AG04449 (cell line): ENCODE measurements around the gene PAXIP1.

Experiments
- CTCF ChIA-PET: fragments of 350-600 bp; formaldehyde crosslinking; extraction: SDS; loops from one replicate; lab custom pipeline; 2021; ENCODE audit warnings: antibody characterized with exemption; lab: Yijun Ruan, JAX
- POLR2A ChIA-PET: fragments of 400-600, 350-600 bp; formaldehyde crosslinking; extraction: SDS; loops from one replicate; lab custom pipeline; 2020; ENCODE audit warnings: antibody characterized with exemption, inconsistent platforms; lab: Yijun Ruan, JAX
- DNase-seq: peaks from one replicate; pipeline ENCODE4 v3.0.0-alpha.2; 2010; ENCODE audit warnings: low read depth, low spot score
- H3K4me3 ChIP-seq: 2 replicates; pipeline ENCODE4 v1.5.1; 2011; ENCODE audit warnings: low read depth, mild to moderate bottlenecking, control low read depth, low read length
- TF ChIP-seq, protein P1 (sequence below): IDR thresholded peaks from one replicate; pipeline ENCODE4 v1.5.1; 2011; ENCODE audit warnings: mild to moderate bottlenecking, moderate library complexity, low read length, control low read depth, inconsistent platforms; ENCODE audit not compliant: insufficient read depth; ENCODE audit errors: missing control alignments

PAXIP1 gene

GRCh38 chr7:154977250-154977649, 25.7 kb downstream of the PAXIP1 start:
- ChIA-PET CTCF (interaction anchor here (1.0 to 1.4 kb wide), 5 partner anchors 24 to 368 kb away, joined by 3 to 4 read pairs (median 4); no protein-coding TSS in a partner anchor), POLR2A (no interaction called here)
- DNase-seq, result no peak
- TF ChIP-seq, protein P1, sequence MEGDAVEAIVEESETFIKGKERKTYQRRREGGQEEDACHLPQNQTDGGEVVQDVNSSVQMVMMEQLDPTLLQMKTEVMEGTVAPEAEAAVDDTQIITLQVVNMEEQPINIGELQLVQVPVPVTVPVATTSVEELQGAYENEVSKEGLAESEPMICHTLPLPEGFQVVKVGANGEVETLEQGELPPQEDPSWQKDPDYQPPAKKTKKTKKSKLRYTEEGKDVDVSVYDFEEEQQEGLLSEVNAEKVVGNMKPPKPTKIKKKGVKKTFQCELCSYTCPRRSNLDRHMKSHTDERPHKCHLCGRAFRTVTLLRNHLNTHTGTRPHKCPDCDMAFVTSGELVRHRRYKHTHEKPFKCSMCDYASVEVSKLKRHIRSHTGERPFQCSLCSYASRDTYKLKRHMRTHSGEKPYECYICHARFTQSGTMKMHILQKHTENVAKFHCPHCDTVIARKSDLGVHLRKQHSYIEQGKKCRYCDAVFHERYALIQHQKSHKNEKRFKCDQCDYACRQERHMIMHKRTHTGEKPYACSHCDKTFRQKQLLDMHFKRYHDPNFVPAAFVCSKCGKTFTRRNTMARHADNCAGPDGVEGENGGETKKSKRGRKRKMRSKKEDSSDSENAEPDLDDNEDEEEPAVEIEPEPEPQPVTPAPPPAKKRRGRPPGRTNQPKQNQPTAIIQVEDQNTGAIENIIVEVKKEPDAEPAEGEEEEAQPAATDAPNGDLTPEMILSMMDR, result no peak
- H3K4me3 ChIP-seq, result no peak overlapping the region

DNA sequence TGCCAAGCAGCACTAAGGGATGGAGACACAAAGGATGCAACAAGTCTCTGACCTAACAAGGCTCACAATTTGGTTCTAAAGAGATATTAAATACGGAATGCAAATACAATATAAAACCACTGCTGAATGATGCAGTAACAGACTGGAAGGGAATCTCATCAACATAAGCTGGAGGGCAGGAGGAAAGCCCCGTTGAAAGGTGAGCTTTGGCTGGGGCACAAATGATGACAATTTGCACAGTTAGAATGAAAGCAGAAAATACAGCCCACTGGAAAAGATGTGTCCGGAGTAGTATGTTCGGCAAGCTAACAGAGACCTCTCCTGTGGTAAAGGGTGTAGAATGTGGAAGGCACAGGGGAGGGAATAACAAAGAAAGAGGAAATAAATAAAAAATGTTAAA, 26.1 kb downstream of the PAXIP1 start:
- CTCF ChIA-PET, result interaction anchor here (0.7 to 1.4 kb wide), 6 partner anchors 23 to 368 kb away, joined by 3 to 4 read pairs (median 4); no protein-coding TSS in a partner anchor
- POLR2A ChIA-PET, result no interaction called here
- TF ChIP-seq, protein P1, result no peak
- DNase-seq, result no peak
- no peak overlapping the region for H3K4me3 ChIP-seq

- ChIA-PET POLR2A (no interaction called here), CTCF (interaction anchor here (0.7 to 1.4 kb wide), 3 partner anchors 23 to 369 kb away, joined by 3 to 4 read pairs (median 4); no protein-coding TSS in a partner anchor)
- H3K4me3 ChIP-seq, result no peak overlapping the region
- TF ChIP-seq, protein P1, result no peak
- no peak for DNase-seq
Observed at GRCh38 chr7:154975984-154976383, 26.9 kb downstream of the PAXIP1 start.

DNA sequence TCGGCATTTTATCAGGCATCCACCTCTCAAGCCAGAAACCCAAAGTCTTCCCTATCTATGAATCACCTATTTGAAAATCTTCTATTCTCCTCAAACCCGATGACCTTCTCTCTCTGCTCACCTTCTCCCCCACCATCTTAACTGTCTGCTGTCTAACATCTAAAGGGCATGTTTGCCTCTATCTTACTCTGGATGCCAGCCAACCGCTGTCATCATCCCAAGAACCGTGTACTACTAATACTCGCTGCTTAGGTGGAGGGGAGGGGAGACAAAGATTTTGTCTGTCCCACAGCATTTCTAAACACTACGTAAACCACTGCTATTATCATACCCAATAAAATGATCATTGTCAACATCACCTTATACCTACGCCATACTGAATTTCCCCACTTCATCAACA, 29.5 kb downstream of the PAXIP1 start:
- no peak overlapping the region for H3K4me3 ChIP-seq
- ChIA-PET POLR2A (no interaction called here), CTCF (interaction anchor here (1.3 kb wide), 1 partner anchor 21 kb away, joined by 5 read pairs; no protein-coding TSS in a partner anchor)
- TF ChIP-seq, protein P1, result no peak
- DNase-seq, result no peak

DNA sequence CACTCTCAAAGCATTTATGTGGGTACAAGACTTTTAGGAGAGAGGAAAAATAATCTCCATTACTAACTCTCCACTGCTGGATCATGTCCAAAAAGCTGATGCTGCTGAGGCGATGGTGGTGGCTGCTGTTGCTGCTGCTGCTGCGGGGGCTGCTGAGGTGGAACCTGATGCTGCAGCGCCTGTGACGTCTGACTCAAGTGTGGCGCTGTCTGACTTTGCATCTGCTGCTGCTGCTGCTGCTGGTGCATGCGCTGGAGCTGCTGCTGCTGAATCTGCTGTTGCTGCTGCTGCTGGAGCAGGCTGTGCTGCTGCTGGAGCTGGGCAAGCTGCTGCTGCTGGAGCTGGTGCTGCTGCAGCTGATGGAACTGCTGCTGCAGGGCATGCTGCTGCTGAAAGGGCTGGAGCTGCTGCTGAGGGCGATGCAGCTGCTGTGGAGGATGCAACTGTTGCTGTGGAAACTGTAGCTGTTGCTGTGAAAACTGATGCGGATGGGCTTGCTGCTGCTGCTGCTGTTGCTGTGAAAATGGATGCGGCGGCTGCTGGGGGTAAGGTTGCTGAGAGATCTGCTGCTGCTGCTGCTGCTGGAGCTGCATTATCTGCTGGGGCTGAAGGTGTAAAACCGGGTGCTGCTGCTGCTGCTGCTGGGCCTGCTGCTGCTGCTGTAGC, 34.5 kb downstream of the PAXIP1 start:
- POLR2A ChIA-PET, result no interaction called here
- TF ChIP-seq, protein P1, result no peak
- no peak for DNase-seq
- CTCF ChIA-PET, result interaction anchor here (1.7 kb wide), 1 partner anchor 376 kb away, joined by 6 read pairs; no protein-coding TSS in a partner anchor
- H3K4me3 ChIP-seq, result no peak overlapping the region

GRCh38 chr7:154967401-154967955, 35.4 kb downstream of the PAXIP1 start:
- ChIA-PET CTCF (no interaction called here), POLR2A (no interaction called here)
- DNase-seq, result no peak

More at GRCh38 chr7:154967401-154967955, 35.4 kb downstream of the PAXIP1 start:
- no peak overlapping the region for H3K4me3 ChIP-seq
- TF ChIP-seq, protein P1, result no peak
